Smooth muscle cell (in vitro differentiated cells): ENCODE data around the gene VAV2. TPM values are rescaled to one million over a fixed set of nuclear protein-coding genes. Genes with fewer than 3 reads are reported as not detected.

Experiments used
- DNase-seq: peaks from one replicate; lab custom pipeline; 2025; ENCODE audit not compliant: unreplicated experiment; lab: John Stamatoyannopoulos, UW
- H2AFZ ChIP-seq: fragments of 200-600 bp; sonication (generic); 2 replicates; pipeline ENCODE4 v1.6.0; 2016; ENCODE audit warnings: antibody characterized with exemption, low read depth, mild to moderate bottlenecking
- H3F3A ChIP-seq: fragments of 200-600 bp; sonication (generic); 2 replicates; pipeline ENCODE4 v1.6.0; 2017; ENCODE audit warnings: antibody characterized with exemption, low read depth
- H3K27ac ChIP-seq: fragments of 200-600 bp; sonication (generic); 2 replicates; pipeline ENCODE4 v1.5.1; 2016; ENCODE audit warnings: low read depth, mild to moderate bottlenecking
- H3K27me3 ChIP-seq: fragments of 200-600 bp; sonication (generic); 2 replicates; pipeline ENCODE4 v1.6.1; 2016; ENCODE audit warnings: low read depth, mild to moderate bottlenecking
- H3K36me3 ChIP-seq: fragments of 200-600 bp; sonication (generic); 2 replicates; pipeline ENCODE4 v1.5.1; 2016; ENCODE audit warnings: low read depth
- H3K4me1 ChIP-seq: fragments of 200-600 bp; sonication (generic); 2 replicates; pipeline ENCODE4 v1.5.1; 2016; ENCODE audit warnings: low read depth
- H3K4me2 ChIP-seq: fragments of 200-600 bp; sonication (generic); 2 replicates; pipeline ENCODE4 v1.6.0; 2016; ENCODE audit warnings: mild to moderate bottlenecking
- H3K4me3 ChIP-seq: fragments of 200-600 bp; sonication (generic); 2 replicates; pipeline ENCODE4 v1.5.1; 2016; ENCODE audit warnings: mild to moderate bottlenecking
- H3K79me2 ChIP-seq: fragments of 200-600 bp; sonication (generic); 2 replicates; pipeline ENCODE4 v1.6.0; 2016; ENCODE audit warnings: low read depth, mild to moderate bottlenecking
- H3K9ac ChIP-seq: fragments of 200-600 bp; sonication (generic); 2 replicates; pipeline ENCODE4 v1.6.0; 2016; ENCODE audit warnings: low read depth
- H3K9me3 ChIP-seq: fragments of 200-600 bp; sonication (generic); replicated peaks from 2 replicates; pipeline ENCODE4 v1.5.1; 2016; ENCODE audit warnings: low read depth
- H4K20me1 ChIP-seq: fragments of 200-600 bp; sonication (generic); 2 replicates; pipeline ENCODE4 v1.6.0; 2016; ENCODE audit warnings: low read depth
- CTCF ChIP-seq: fragments of 200-600 bp; sonication (generic); IDR thresholded peaks from 2 replicates; pipeline ENCODE4 v1.5.1; 2017; ENCODE audit warnings: borderline replicate concordance, mild to moderate bottlenecking, antibody characterized with exemption; ENCODE audit not compliant: insufficient read depth, poor library complexity, severe bottlenecking
- WGBS: methylation state at CpG from one replicate; pipeline ENCODE4 v1.1.7; 2016; ENCODE audit warnings: low lambda C conversion rate; 5-methylcytosine and 5-hydroxymethylcytosine counted together
- polyA plus RNA-seq: library from polyadenylated mRNA; unstranded; fragments of >200 nt; fragmentation: Nextera tagmentation; extraction: Ambion mirVana; gene quantifications from 2 replicates; pipeline ENCODE4 v1.2.1, GENCODE V29; 2016
- total RNA-seq: library from RNA; depleted of rRNA; stranded (reverse); fragments of >200 nt; gene quantifications from 2 replicates; pipeline ENCODE4 v1.2.3, GENCODE V29; 2014

The VAV2 gene
- total and polyA plus RNA-seq, 2 experiments from 2014 or later, result 26.2 to 35.3 TPM

DNA sequence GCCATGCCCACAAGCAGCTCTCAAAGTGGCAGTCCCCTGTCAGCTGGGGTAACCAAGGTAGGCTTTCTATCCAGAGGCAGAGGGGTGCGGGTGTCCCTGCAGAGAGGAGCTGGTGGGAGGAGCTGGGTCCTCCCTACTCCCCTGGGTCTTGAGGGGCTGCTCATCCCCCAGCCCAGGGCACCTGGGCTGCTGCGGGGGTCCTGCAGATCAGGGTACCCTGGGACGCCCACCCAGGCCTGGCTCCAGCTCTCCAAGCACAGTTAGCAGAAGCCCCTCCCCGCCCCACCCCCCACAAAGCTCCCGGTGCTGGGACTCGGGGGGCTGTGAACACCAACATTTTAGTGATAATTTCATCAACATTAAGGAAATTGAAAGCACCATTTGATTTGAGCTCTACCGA lies 29.8 kb downstream of the VAV2 start:
- no peaks in the 10 kb centered on the region for H3K27me3 ChIP-seq
- no peak for DNase-seq
- H3K4me1 ChIP-seq, result peaks cover 16% of the 10 kb centered on the region
- no peak overlapping the region for H3K9ac ChIP-seq
- H3K27ac ChIP-seq, result no peak overlapping the region
- no peaks in the 10 kb centered on the region for H3K36me3 ChIP-seq
- no peak overlapping the region for H3K4me2 ChIP-seq
- H4K20me1 ChIP-seq, result peaks cover 96% of the 10 kb centered on the region
- 92% methylated on average over 7 of the region's 7 CpGs for WGBS
- H2AFZ ChIP-seq, result no peak overlapping the region
- no peak for TF ChIP-seq CTCF
- peaks cover 92% of the 10 kb centered on the region for H3K79me2 ChIP-seq
- H3K9me3 ChIP-seq, result peaks cover 6% of the 10 kb centered on the region
- H3K4me3 ChIP-seq, result no peak overlapping the region
- H3F3A ChIP-seq, result peaks cover 5% of the 10 kb centered on the region

DNA sequence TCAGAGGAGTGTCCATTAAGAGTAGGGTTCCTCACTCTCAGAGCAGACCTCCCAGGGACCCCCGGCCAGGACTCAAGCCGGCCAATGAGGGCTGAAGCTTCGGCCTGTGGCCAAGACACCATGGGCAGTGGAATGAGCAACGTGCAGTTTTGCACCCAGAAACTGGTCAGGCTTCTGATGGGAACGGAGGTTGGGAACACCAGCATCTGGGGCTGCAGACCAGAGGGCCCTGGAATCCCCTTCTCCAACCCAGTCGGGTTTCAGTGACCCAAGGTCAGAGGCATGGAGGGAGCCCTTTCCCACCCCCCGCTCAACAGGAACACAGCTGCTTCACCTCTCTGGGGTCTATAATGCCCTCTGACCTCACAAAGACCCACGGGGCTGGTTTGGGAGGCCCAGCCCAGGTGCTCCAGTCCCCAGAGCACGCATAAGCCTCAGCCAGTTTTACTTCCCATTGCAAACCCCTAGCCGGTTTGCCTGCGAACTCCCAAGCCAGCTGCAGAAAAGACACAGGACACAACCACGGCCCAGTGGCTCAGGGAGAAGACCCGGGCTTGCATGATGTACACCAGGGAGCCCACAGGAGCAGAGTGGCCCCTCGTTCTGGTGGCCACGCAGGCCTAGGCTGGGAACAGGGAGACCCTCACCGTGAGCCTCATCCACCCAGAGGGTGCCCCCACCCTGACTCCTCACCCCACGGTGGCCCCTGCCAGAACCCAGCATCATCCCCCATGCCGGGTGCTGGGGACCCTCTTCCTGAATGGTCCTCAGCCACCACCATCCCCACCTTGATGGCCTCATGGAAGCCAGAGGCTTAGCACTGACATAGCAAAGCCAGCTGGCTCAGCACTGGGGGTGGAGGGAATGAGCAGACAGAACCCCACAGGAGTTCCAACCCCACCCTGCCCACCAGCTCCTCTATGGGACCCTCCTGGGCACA lies 30.6 kb downstream of the VAV2 start:
- no peak overlapping the region for H3K4me2 ChIP-seq
- H2AFZ ChIP-seq, result no peak overlapping the region
- peaks cover 11% of the 10 kb centered on the region for H3F3A ChIP-seq
- WGBS, result 95% methylated on average over 18 of the region's 18 CpGs
- H3K4me3 ChIP-seq, result no peak overlapping the region
- H3K27me3 ChIP-seq, result no peaks in the 10 kb centered on the region
- peaks cover 24% of the 10 kb centered on the region for H3K4me1 ChIP-seq
- no peak for TF ChIP-seq CTCF
- peaks cover 6% of the 10 kb centered on the region for H3K9me3 ChIP-seq
- peaks cover 92% of the 10 kb centered on the region for H3K79me2 ChIP-seq
- no peaks in the 10 kb centered on the region for H3K36me3 ChIP-seq
- H3K27ac ChIP-seq, result no peak overlapping the region
- peaks cover 96% of the 10 kb centered on the region for H4K20me1 ChIP-seq
- no peak for DNase-seq
- no peak overlapping the region for H3K9ac ChIP-seq

DNA sequence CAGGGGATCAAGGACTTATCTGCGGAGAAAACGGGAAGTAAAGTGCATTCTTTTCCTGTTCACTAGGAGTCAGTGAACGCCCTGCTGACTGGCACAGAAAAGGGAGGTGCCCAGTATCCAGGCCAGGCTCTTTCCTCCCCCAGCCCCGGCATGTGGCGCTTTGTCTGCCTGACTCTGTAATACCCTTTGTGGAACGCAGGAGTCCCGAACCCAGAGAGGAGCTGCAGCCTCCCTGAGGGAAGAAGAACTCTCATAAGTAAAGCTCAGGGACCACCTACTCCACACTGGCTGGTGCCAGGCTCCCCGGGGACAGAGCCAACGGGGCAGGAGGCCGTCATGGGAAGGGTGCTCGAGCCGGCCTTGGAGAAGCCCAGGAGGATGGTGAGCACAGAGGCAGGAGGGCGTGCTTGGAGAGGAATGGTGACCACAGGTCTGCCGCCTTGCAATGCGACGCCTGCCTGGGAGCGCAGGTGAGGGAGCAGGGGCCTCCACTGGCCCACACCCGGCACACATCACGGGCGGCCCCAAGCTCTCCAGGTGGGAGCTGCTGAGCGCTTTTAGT lies 31.5 kb downstream of the VAV2 start:
- Histone ChIP-seq H4K20me1 (peaks cover 96% of the 10 kb centered on the region), H3K27ac (no peak overlapping the region), H2AFZ (no peak overlapping the region), H3K27me3 (no peaks in the 10 kb centered on the region), H3K4me1 (peaks cover 32% of the 10 kb centered on the region), H3K4me3 (no peak overlapping the region), H3K4me2 (no peak overlapping the region), H3F3A (peaks cover 17% of the 10 kb centered on the region), H3K36me3 (no peaks in the 10 kb centered on the region), H3K9ac (no peak overlapping the region), H3K9me3 (peaks cover 6% of the 10 kb centered on the region), H3K79me2 (peaks cover 92% of the 10 kb centered on the region)
- TF ChIP-seq CTCF, result no peak
- DNase-seq, result no peak
- WGBS, result 88% methylated on average over 21 of the region's 21 CpGs
